HG02970 (cell line): ENCODE data around the gene SLC6A17.

Source experiments
- ATAC-seq: cut with Tn5 transposase; IDR thresholded peaks from one replicate; pipeline ENCODE4 v1.9.1; 2021; ENCODE audit warnings: mild to moderate bottlenecking, moderate library complexity, moderate number of reproducible peaks; ENCODE audit not compliant: unreplicated experiment, low FRiP score

The SLC6A17 gene

GRCh38 chr1:110170766-110171733, 20.8 kb downstream of the SLC6A17 start:
- ATAC-seq, result no peak

GRCh38 chr1:110172001-110172400, 21.7 kb downstream of the SLC6A17 start:
- no peak for ATAC-seq

GRCh38 chr1:110173466-110174105, 23.3 kb downstream of the SLC6A17 start:
- no peak for ATAC-seq

- ATAC-seq, result no peak
Observed at GRCh38 chr1:110174961-110175360, 24.7 kb downstream of the SLC6A17 start.

- ATAC-seq, result no peak
Observed at GRCh38 chr1:110176299-110176956, 26.1 kb downstream of the SLC6A17 start.

- ATAC-seq, result no peak
Observed at GRCh38 chr1:110177775-110178174, 27.5 kb downstream of the SLC6A17 start.

GRCh38 chr1:110183642-110184167, 33.4 kb downstream of the SLC6A17 start:
- no peak for ATAC-seq

- no peak for ATAC-seq
Observed at GRCh38 chr1:110184446-110184845, 34.2 kb downstream of the SLC6A17 start.

- ATAC-seq, result no peak
Observed at GRCh38 chr1:110185181-110185580, 34.9 kb downstream of the SLC6A17 start.

- ATAC-seq, result no peak
Observed at GRCh38 chr1:110186558-110186957, 36.3 kb downstream of the SLC6A17 start.

GRCh38 chr1:110187139-110187890, 37.0 kb downstream of the SLC6A17 start:
- ATAC-seq, result no peak

- no peak for ATAC-seq
Observed at GRCh38 chr1:110188035-110188618, 37.8 kb downstream of the SLC6A17 start.

- ATAC-seq, result no peak
Observed at GRCh38 chr1:110189181-110189580, 38.9 kb downstream of the SLC6A17 start.

GRCh38 chr1:110190282-110190929, 40.1 kb downstream of the SLC6A17 start:
- no peak for ATAC-seq

- ATAC-seq, result no peak
Observed at GRCh38 chr1:110192541-110192940, 42.2 kb downstream of the SLC6A17 start.

- no peak for ATAC-seq
Observed at GRCh38 chr1:110195196-110195595, 44.9 kb downstream of the SLC6A17 start.

- ATAC-seq, result no peak
Observed at GRCh38 chr1:110196917-110197765, 46.8 kb downstream of the SLC6A17 start.

- ATAC-seq, result no peak
Observed at GRCh38 chr1:110197905-110198629, 47.8 kb downstream of the SLC6A17 start.
